Kasumi-1 (cell line): ENCODE results near the gene CNTN5.
"Not testable (repeated sequence)": the region's sequence is repeated elsewhere in the genome, so short reads cannot be mapped to it uniquely, and the experiment has no call there.

ENCODE experiments used
- DNase-seq, 2 experiments: peaks; one replicate each; lab custom pipeline; 2025; lab: John Stamatoyannopoulos, UW

The CNTN5 gene

GRCh38 chr11:99742501-99742900 lies 721.8 kb downstream of the CNTN5 start:
- DNase-seq = no peak

GRCh38 chr11:99759787-99760186 lies 739.0 kb downstream of the CNTN5 start:
- no peak for DNase-seq

- no peak for DNase-seq
Observed at GRCh38 chr11:99766811-99767210, 746.1 kb downstream of the CNTN5 start.

- no peak for DNase-seq
Observed at GRCh38 chr11:99773646-99774045, 752.9 kb downstream of the CNTN5 start.

- peak in 1 of 2 experiments; percentile 17 for DNase-seq
Observed at GRCh38 chr11:99781074-99781473, 760.3 kb downstream of the CNTN5 start.

GRCh38 chr11:99791354-99791753 lies 770.6 kb downstream of the CNTN5 start:
- no peak for DNase-seq

- no peak for DNase-seq
Observed at GRCh38 chr11:99795999-99796398, 775.2 kb downstream of the CNTN5 start.

- DNase-seq = no peak
Observed at GRCh38 chr11:99803501-99803900, 782.8 kb downstream of the CNTN5 start.

- DNase-seq = no peak
Observed at GRCh38 chr11:99812516-99812915, 791.8 kb downstream of the CNTN5 start.

GRCh38 chr11:99814021-99814420 lies 793.3 kb downstream of the CNTN5 start:
- DNase-seq = no peak

- DNase-seq = no peak
Observed at GRCh38 chr11:99814738-99815137, 794.0 kb downstream of the CNTN5 start.

GRCh38 chr11:99818991-99819390 lies 798.2 kb downstream of the CNTN5 start:
- DNase-seq = no peak

- no peak for DNase-seq
Observed at GRCh38 chr11:99822846-99823565, 802.3 kb downstream of the CNTN5 start.

GRCh38 chr11:99836739-99837138 lies 816.0 kb downstream of the CNTN5 start:
- DNase-seq = not testable (repeated sequence)

- no peak for DNase-seq
Observed at GRCh38 chr11:99841885-99842284, 821.1 kb downstream of the CNTN5 start.

- no peak for DNase-seq
Observed at GRCh38 chr11:99865951-99866350, 845.2 kb downstream of the CNTN5 start.

- DNase-seq = no peak
Observed at GRCh38 chr11:99881610-99882009, 860.9 kb downstream of the CNTN5 start.

GRCh38 chr11:99884750-99885149 lies 864.0 kb downstream of the CNTN5 start:
- no peak for DNase-seq

GRCh38 chr11:99887481-99887880 lies 866.7 kb downstream of the CNTN5 start:
- no peak for DNase-seq

GRCh38 chr11:99893811-99894210 lies 873.1 kb downstream of the CNTN5 start:
- DNase-seq = no peak

GRCh38 chr11:99901175-99901574 lies 880.4 kb downstream of the CNTN5 start:
- no peak for DNase-seq

- peak; percentile 10 to 33 for DNase-seq
Observed at GRCh38 chr11:99911116-99911515, 890.4 kb downstream of the CNTN5 start.

GRCh38 chr11:99916078-99916477 lies 895.3 kb downstream of the CNTN5 start:
- DNase-seq = no peak

GRCh38 chr11:99918761-99919160 lies 898.0 kb downstream of the CNTN5 start:
- DNase-seq = no peak
